Mammary epithelial cell (primary cell): Measurements from ENCODE around the gene CENPQ.

Experiments used
- EZH2 ChIP-seq: IDR thresholded peaks from 2 replicates; pipeline ENCODE4 v1.6.1; 2012; ENCODE audit warnings: low read length, inconsistent platforms, borderline replicate concordance
- TF ChIP-seq, protein P1 (sequence below), 2 donors: IDR thresholded peaks in 1 of 2; conservative IDR thresholded peaks in 1 of 2; 2 replicates each; pipeline ENCODE4 v1.5.1; 2011 to 2012; ENCODE audit warnings: inconsistent platforms in 2 of 2, low read length in 2 of 2, mild to moderate bottlenecking in 2 of 2, control low read depth in 1 of 2, low read depth in 1 of 2; ENCODE audit not compliant: insufficient read depth in 1 of 2; ENCODE audit errors: extremely low read depth in 1 of 2

DNA sequence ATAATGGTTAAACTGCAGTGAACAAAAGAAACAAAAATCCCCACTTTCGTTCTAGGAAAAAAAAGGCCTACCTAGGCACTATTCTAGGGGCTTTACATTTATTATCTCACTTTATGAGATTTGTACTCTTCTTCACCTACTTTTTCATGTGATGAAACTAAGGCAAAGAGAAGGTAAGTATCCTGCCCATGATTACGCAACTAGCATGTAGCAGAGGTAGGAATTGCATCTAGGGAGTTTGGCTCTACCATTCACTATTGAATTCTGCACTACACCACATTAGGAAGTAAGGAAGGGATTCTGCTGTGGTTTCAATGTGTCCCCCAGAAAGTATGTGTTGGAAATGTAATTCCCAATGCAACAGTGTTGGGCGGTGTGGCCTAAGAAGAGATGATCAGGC, 75.9 kb downstream of the CENPQ start:
- TF ChIP-seq, protein P1, sequence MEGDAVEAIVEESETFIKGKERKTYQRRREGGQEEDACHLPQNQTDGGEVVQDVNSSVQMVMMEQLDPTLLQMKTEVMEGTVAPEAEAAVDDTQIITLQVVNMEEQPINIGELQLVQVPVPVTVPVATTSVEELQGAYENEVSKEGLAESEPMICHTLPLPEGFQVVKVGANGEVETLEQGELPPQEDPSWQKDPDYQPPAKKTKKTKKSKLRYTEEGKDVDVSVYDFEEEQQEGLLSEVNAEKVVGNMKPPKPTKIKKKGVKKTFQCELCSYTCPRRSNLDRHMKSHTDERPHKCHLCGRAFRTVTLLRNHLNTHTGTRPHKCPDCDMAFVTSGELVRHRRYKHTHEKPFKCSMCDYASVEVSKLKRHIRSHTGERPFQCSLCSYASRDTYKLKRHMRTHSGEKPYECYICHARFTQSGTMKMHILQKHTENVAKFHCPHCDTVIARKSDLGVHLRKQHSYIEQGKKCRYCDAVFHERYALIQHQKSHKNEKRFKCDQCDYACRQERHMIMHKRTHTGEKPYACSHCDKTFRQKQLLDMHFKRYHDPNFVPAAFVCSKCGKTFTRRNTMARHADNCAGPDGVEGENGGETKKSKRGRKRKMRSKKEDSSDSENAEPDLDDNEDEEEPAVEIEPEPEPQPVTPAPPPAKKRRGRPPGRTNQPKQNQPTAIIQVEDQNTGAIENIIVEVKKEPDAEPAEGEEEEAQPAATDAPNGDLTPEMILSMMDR (conservative IDR thresholded peaks at IDR 0.05 in 1 of 2, IDR thresholded peaks at IDR 0.05 in 1 of 2; ENCODE audit: extremely low read depth in 1 of 2, insufficient read depth in 1 of 2, low read depth in 1 of 2, low read length in 2 of 2): no peak
- TF ChIP-seq EZH2: no peak
